ENCODE measurements around the gene WDFY2.

WDFY2 gene

DNA sequence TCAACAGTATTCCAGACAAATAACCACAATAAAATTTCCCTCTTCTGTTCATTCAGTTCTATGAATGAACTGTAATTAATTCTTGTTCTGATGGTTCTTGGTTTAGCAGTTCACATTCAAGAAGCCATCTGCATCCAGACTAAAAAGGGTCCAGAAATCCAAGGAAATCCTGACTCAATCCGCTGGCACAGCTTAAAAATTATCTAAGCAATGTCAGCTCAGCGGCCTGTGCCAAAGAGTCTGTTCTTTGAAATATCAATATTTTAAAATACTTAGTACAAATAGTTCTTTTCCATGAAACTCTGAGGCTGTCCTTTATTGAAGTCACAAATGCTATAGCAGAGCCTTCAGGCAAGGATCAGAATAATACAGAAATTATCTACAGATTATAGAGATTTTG is 162.5 kb downstream of the WDFY2 start:
- DNase-seq = no peak

DNA sequence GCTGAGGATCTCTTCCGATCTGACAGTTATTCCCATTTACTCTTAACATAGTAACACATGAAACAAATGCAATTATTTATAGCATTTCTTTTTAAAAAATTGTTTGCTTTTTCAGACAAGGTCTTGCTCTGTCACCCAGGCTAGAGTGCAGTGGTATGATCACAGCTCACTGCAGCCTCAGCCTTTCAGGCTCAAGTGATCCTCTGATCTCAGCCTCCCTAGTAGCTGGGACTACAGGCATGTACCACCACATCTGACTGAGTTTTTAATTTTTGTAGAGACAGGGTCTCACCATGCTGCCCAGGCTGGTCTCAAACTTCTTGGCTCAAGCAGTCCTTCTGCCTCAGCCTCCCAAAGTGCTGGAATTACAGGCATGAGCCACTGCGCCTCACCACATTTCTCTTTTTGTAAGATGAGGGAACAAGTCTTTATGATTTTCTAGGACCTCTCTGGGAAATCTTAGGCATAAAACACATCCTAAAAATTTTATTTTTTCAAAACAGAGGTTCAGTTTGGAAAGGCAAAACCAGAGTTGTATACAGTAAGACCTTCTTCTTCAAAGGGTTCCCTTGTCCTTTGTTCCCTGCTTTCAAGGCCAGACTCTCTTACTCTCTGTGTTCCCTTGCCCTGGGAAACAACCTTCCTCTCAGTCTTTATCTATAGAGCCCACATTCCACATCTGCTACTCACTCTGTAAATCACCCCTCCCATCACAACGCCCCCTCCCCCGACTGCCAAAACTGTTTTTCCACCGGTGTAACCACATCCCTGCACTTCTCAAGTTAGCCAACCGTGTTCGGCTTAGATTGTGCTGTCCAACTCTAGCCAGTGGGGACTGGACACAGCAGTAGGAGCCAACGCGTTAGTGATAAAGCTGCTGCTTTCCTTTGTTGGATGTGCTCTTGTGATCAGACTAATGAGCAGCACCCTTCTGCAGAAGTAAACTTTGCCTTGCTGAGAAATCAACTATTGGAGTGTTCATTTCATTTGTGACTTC is 163.5 kb downstream of the WDFY2 start:
- DNase-seq = no peak

DNA sequence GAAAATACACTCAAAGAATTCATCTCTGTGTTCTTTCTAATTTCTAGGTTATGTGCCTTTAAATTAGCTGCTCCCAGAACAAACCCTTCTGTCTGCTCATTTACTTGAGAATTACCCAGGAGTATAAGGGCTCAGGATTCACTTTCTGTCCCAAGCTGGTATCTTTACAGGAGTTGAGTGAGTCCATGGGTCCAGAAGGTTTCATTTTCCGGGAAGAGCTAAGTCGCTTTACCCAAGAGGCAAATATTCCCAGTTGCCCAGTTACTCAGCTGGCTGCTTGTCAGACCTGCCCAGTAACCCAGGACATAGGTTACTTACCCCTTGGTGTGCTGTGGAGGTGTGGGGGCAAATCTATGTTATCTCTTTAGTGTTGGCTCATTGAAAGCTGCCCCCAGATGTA is 172.4 kb downstream of the WDFY2 start:
- DNase-seq = no peak

- no peak for DNase-seq
Observed at GRCh38 chr13:51758691-51759090, 174.4 kb downstream of the WDFY2 start.

- DNase-seq = no peak
Observed at GRCh38 chr13:51759240-51759639, 175.0 kb downstream of the WDFY2 start.

DNA sequence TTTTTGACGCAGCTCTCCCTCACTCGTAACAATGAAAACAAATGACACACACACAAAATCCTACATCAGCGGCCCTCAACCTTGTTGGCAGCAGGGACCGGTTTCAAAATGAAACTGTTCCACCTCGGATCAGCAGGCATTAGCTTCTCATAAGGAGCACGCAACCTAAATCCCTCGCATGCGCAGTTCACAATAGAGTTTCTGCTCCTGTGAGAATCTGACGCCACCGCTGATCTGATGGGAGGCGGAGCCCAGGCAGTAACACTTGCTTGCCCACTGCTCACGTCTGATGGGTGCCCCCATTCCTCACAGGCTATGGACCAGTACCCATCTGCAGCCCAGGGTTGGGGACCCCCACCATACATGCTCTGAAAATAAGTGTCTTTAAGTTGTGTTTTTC is 176.3 kb downstream of the WDFY2 start:
- DNase-seq = no peak

DNA sequence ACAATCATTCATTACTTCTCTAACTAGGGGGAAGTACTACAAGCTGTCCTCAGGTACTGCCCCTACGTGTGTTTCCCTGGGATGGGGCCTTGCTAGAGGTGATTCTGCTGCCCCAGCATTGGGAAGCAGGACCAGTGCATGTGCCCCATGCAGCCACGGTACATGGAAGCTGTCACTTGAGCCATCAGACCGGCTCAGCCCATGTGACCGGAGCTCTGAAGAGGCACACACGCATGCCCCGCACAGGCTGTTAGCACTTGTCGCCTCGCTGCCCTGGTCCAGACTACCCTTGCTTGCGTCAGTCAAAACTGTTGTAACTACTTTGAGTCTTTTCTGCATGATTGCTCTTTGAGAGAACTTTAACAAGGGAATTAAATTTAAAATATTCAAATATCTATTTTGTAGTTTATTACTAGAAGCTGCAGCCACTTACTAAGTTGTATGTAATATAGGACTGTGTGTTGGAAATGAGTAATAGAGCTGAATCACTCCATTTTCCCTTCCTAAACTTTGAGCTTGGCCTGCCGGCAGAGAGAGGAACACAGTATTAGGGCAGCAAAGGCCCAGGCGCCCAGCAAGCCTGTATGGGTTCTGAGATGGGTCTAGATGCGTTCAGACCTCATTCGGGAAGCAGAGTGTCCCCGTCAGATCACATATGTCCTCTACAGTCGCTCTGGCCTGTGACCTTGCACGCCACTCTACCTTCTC is 177.5 kb downstream of the WDFY2 start:
- no peak for DNase-seq

DNA sequence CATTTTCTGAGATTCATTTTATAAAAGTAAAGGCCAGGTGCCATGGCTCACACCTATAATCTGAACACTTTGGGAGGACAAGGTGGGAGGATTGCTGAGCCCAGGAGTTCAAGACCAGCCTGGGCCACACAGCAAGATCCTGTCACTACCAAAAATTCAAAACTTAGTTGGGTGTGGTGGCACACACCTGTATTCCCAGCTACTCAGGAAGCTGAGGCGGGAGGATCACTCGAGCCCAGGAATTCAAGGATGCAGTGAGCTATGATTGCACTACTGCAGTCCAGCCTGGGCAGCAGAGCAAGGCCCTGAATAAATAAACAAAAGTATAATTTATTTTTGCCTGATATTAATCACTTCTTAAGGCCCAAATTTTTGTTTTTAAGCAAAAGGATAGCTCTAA is 179.2 kb downstream of the WDFY2 start:
- DNase-seq = no peak

DNA sequence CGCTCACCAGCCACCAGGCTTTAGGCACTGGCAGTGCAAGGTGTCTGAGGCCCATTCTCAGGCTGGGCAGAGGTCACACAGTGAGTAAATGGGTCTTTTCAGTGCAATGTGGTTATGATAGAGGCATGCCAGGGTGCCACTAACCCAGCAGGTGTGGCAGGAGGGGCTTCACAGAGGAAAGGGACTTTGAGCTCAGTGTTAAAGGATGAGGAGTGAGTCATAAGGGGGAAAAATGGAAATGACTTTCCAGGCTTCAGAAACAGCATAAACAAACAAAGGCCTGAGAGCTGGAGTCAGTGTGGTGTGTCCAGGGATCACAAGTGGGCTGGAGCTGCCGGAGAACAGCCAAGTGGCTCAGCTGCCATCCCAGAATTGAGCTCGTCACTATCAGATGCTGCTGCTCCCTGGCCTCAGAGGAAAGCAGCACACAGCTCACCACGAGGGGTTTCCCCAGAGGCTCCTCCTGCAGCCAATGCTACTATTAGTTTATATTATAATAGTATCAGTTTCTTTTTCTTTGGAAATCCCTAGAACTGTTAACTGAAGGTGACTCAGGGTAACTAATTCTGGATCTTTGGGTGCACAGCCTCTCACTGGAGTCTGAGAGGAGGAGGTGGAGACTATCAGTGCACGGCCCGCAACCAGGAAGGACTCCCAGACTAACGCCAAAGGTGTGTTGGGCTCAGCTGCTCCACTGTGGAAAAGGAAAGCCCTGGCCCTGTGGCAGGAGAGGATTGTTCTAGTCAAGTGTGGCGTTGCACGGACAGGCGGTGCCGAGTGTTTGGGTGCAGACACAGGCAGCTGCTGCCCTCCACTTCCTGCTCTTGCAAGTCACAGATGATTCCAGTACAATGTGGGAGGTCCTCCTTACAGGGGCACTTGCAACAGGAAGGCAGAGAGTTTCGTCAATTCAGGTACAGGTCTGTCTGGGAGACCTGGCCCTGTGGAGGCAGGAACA is 180.2 kb downstream of the WDFY2 start:
- DNase-seq = peak; percentile 61 to 75

DNA sequence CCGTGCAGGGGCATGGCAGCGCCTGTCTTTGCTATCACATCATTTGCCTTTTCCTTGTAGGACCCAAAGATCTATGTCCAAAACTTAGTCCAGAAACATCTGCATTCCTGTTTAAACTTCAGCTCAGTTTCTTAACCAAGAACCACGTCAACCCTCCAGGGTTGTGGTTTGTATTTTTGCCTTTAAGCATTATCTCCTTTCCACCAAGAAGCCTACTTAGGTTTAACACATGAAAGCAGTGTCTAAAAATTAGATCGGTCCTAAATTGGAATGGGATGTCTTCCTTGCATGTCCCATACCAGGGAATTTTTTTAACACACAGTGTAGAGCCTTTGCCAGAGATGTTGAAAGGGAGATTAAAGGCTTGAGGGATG is 180.9 kb downstream of the WDFY2 start:
- no peak for DNase-seq

- DNase-seq = no peak
Observed at GRCh38 chr13:51767100-51767499, 182.8 kb downstream of the WDFY2 start.

DNA sequence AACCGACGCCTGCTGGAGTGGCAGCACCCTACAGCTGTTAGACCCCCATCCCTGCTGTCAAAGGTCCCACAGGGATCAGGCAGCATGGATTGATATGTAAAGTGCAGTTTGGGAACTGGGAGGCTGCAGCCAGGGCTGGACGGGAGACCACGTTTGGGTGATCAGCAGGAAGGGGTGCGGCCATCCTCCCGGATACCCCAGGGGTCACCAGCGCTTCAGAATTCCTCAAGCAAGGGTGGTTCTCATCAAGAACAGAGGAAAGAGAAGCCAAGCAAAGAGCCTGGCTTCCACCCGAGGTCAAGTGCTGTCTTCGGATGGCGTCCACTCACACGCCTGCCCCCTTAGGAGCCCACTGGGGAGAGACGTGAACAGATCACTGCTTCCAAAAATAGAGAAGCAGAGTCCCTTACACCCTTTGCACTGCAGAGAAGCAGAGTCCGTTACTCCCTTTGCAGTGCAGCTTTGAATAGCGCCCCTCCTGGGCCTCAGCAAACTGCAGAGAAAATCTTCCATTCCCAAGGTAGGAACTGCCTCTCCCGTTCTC is 184.2 kb downstream of the WDFY2 start:
- no peak for DNase-seq

- DNase-seq = no peak
Observed at GRCh38 chr13:51768976-51769375, 184.7 kb downstream of the WDFY2 start.

- DNase-seq = no peak
Observed at GRCh38 chr13:51769455-51770127, 185.3 kb downstream of the WDFY2 start.

GRCh38 chr13:51770160-51770559 is 185.9 kb downstream of the WDFY2 start:
- no peak for DNase-seq

DNA sequence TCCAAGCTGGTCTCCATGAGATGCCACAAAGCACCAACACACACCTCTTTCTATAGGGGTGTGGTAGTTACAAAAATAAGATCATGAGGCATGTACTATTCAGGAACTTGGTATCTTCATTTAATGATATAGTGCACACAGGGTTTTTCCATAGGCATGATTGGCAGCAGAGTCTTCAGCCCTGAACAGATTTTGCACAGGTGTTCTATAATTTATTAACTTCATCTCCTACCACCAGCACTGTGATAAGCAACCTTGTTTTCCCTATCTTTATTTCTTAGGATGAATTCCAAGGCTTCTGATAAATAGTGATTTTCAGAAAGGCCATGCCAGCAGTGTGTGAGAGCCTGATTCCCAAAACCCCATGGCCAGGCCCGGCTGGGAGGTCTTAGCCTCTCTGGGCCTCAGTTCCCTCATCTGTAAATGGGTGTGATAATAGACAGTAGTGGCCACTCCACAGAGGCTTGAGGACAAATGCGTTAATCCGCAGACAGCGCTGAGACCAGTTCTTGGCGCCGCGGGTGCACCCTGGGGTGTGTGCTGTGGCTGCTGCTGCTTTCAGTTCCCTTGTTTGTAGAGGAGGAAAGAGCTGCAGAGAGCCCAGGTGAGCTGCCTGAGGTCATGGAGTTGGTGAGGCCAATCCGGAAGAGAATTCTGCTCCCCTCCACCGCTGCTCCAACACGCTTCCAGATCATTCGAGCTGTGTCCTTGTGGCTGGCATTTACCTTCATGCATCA is 186.6 kb downstream of the WDFY2 start:
- no peak for DNase-seq

DNA sequence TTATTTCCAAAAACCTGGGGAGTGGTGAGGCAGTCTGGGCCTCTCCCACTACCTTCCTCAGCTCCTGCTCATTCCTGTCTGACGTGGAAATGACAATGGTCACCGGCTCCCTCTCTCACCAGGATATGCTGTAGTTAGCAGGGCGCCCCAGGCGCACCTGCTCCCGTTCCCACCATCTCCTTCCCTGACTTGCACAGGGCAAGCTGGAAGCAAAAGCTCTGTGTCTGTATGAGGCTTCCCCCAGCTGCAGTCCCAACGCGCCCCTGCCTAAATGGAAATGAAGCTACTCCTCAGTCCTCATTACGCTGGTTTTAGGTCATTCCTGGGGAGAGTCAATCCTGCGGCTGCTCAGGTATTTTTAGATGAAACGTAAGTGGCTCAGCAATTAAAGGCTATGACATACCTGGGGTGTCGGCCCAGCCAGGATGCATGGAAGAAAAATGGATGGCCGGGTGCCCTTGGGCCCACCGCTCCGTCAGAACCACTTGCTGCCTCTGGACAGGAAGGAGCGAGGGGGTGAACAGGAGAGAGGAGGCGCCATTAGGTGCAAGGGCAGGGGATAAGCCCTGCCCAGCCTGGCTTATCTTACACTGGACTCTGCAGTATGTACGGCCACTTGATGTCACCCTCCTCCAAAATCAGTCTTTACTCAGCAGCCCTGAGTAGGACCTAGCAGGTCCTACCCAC is 187.3 kb downstream of the WDFY2 start:
- no peak for DNase-seq

DNA sequence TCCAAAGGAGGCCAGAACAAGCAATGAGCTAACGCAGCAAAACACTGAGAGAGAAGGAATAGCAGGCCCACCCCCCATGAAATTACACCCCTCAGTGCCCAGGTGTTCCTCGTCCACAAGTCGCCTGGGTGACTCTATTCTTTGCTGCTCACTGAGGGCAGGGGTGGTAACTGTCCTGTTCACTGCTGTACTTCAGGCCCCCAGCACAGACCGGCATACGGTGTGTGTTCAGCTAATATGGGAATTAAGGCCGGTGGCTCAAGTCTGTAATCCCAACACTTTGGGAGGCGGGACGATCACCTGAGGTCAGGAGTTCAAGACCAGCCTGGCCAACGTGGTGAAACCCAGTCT is 187.8 kb downstream of the WDFY2 start:
- DNase-seq = no peak

- DNase-seq = no peak
Observed at GRCh38 chr13:51772781-51773180, 188.5 kb downstream of the WDFY2 start.

- no peak for DNase-seq
Observed at GRCh38 chr13:51773515-51773914, 189.3 kb downstream of the WDFY2 start.

DNA sequence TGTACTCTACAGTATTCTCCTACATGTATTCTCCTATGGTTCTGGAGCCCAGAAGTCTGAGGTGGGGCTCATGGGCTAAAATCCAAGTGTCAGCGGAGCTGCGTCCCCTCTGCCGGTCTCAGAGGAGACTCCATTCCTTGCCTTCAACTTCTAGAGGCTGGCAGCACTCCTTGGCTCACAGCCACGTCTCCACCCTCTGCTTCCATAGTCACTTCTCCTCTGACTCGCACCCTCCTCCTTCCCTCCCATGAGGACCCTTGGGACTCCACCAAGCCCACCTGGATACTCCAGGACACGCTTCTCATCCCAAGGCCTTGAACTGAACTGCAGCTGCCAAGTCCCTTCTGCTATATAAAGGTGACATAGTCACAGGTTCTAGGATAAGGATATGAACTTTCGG is 191.9 kb downstream of the WDFY2 start:
- no peak for DNase-seq
